GM23338 (cell line): ENCODE measurements around the gene RASA3.

Source experiments
- CREB1 ChIP-seq: fragments of 250-450 bp; sonication (Bioruptor Pico); IDR thresholded peaks from 2 replicates; pipeline ENCODE4 v1.5.0; 2020; ENCODE audit warnings: low read depth, mild to moderate bottlenecking, moderate library complexity
- EZH2 ChIP-seq: fragments of 200-600 bp; sonication (generic); IDR thresholded peaks from one replicate; pipeline ENCODE4 v1.8.0; 2017; ENCODE audit warnings: antibody characterized with exemption, mild to moderate bottlenecking, low read depth; ENCODE audit not compliant: unreplicated experiment
- EZH2phosphoT487 ChIP-seq: fragments of 200-600 bp; sonication (generic); IDR thresholded peaks from one replicate; pipeline ENCODE4 v1.8.1; 2018; ENCODE audit warnings: antibody characterized with exemption; ENCODE audit not compliant: unreplicated experiment
- JUNB ChIP-seq: IDR thresholded peaks from one replicate; pipeline ENCODE4 v1.6.1; 2016; ENCODE audit warnings: antibody characterized with exemption; ENCODE audit not compliant: unreplicated experiment
- POLR2AphosphoS5 ChIP-seq: IDR thresholded peaks from 2 replicates; pipeline ENCODE4 v1.6.1; 2016; ENCODE audit warnings: antibody characterized with exemption, low read depth
- STAT1 ChIP-seq: IDR thresholded peaks from one replicate; pipeline ENCODE4 v1.6.1; 2016; ENCODE audit warnings: antibody characterized with exemption; ENCODE audit not compliant: unreplicated experiment
- ZNF114 ChIP-seq: fragments of 250-450 bp; sonication (Bioruptor Pico); IDR thresholded peaks from 2 replicates; pipeline ENCODE4 v1.5.0; 2020; ENCODE audit warnings: mild to moderate bottlenecking, moderate library complexity
- ZNF331 ChIP-seq: fragments of 250-450 bp; sonication (Bioruptor Pico); IDR thresholded peaks from 2 replicates; pipeline ENCODE4 v1.5.0; 2020; ENCODE audit warnings: low read depth, mild to moderate bottlenecking, moderate library complexity
- TF ChIP-seq, protein P1 (sequence below), 2 experiments: fragments of 200-600 bp in 1 of 2; sonication (generic) in 1 of 2; conservative IDR thresholded peaks; 2 replicates each; pipeline versions ENCODE4 v1.5.1 to v1.6.1; 2016 to 2017; ENCODE audit warnings: antibody characterized with exemption in 2 of 2, low read depth in 2 of 2, mild to moderate bottlenecking in 2 of 2, moderate library complexity in 1 of 2
- TF ChIP-seq, protein P2 (sequence below): IDR thresholded peaks from one replicate; pipeline ENCODE4 v1.6.1; 2018; ENCODE audit warnings: antibody characterized with exemption; ENCODE audit not compliant: unreplicated experiment
- TF ChIP-seq, protein P3 (sequence below): fragments of 250-450 bp; sonication (Bioruptor Pico); IDR thresholded peaks from 2 replicates; pipeline ENCODE4 v1.5.0; 2020; ENCODE audit warnings: mild to moderate bottlenecking, moderate library complexity
- TF ChIP-seq, protein P4 (sequence below): IDR thresholded peaks from 2 replicates; pipeline ENCODE4 v1.6.1; 2016; ENCODE audit warnings: antibody characterized with exemption

DNA sequence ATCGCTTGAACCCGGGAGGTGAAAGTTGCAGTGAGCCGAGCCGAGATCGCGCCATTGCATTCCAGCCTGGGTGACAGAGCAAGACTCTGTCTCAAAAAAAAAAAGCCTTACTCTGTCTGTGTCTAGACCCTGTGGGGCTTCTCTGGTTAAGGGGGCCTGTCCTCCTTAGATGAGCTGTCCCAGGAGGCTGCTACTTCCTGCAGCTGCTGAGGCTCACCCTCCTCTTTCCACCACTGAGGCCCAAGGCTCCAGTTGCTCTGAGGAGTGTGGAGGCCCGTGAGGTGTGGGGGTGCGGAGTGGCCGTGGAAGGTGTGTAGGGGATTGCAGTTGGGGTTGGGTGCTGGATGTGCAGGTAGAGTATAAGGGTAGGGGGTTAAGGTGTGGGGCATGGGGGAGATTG lies 22.1 kb upstream of the RASA3 start:
- TF ChIP-seq, protein P1, sequence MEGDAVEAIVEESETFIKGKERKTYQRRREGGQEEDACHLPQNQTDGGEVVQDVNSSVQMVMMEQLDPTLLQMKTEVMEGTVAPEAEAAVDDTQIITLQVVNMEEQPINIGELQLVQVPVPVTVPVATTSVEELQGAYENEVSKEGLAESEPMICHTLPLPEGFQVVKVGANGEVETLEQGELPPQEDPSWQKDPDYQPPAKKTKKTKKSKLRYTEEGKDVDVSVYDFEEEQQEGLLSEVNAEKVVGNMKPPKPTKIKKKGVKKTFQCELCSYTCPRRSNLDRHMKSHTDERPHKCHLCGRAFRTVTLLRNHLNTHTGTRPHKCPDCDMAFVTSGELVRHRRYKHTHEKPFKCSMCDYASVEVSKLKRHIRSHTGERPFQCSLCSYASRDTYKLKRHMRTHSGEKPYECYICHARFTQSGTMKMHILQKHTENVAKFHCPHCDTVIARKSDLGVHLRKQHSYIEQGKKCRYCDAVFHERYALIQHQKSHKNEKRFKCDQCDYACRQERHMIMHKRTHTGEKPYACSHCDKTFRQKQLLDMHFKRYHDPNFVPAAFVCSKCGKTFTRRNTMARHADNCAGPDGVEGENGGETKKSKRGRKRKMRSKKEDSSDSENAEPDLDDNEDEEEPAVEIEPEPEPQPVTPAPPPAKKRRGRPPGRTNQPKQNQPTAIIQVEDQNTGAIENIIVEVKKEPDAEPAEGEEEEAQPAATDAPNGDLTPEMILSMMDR (conservative IDR thresholded peaks at IDR 0.05; ENCODE audit: low read depth in 2 of 2), result no peak
- TF ChIP-seq EZH2phosphoT487, result no peak
- TF ChIP-seq, protein P2, sequence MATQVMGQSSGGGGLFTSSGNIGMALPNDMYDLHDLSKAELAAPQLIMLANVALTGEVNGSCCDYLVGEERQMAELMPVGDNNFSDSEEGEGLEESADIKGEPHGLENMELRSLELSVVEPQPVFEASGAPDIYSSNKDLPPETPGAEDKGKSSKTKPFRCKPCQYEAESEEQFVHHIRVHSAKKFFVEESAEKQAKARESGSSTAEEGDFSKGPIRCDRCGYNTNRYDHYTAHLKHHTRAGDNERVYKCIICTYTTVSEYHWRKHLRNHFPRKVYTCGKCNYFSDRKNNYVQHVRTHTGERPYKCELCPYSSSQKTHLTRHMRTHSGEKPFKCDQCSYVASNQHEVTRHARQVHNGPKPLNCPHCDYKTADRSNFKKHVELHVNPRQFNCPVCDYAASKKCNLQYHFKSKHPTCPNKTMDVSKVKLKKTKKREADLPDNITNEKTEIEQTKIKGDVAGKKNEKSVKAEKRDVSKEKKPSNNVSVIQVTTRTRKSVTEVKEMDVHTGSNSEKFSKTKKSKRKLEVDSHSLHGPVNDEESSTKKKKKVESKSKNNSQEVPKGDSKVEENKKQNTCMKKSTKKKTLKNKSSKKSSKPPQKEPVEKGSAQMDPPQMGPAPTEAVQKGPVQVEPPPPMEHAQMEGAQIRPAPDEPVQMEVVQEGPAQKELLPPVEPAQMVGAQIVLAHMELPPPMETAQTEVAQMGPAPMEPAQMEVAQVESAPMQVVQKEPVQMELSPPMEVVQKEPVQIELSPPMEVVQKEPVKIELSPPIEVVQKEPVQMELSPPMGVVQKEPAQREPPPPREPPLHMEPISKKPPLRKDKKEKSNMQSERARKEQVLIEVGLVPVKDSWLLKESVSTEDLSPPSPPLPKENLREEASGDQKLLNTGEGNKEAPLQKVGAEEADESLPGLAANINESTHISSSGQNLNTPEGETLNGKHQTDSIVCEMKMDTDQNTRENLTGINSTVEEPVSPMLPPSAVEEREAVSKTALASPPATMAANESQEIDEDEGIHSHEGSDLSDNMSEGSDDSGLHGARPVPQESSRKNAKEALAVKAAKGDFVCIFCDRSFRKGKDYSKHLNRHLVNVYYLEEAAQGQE, result no peak
- no peak for TF ChIP-seq JUNB
- TF ChIP-seq POLR2AphosphoS5, result no peak
- TF ChIP-seq ZNF331, result no peak
- no peak for TF ChIP-seq EZH2
- TF ChIP-seq, protein P3, sequence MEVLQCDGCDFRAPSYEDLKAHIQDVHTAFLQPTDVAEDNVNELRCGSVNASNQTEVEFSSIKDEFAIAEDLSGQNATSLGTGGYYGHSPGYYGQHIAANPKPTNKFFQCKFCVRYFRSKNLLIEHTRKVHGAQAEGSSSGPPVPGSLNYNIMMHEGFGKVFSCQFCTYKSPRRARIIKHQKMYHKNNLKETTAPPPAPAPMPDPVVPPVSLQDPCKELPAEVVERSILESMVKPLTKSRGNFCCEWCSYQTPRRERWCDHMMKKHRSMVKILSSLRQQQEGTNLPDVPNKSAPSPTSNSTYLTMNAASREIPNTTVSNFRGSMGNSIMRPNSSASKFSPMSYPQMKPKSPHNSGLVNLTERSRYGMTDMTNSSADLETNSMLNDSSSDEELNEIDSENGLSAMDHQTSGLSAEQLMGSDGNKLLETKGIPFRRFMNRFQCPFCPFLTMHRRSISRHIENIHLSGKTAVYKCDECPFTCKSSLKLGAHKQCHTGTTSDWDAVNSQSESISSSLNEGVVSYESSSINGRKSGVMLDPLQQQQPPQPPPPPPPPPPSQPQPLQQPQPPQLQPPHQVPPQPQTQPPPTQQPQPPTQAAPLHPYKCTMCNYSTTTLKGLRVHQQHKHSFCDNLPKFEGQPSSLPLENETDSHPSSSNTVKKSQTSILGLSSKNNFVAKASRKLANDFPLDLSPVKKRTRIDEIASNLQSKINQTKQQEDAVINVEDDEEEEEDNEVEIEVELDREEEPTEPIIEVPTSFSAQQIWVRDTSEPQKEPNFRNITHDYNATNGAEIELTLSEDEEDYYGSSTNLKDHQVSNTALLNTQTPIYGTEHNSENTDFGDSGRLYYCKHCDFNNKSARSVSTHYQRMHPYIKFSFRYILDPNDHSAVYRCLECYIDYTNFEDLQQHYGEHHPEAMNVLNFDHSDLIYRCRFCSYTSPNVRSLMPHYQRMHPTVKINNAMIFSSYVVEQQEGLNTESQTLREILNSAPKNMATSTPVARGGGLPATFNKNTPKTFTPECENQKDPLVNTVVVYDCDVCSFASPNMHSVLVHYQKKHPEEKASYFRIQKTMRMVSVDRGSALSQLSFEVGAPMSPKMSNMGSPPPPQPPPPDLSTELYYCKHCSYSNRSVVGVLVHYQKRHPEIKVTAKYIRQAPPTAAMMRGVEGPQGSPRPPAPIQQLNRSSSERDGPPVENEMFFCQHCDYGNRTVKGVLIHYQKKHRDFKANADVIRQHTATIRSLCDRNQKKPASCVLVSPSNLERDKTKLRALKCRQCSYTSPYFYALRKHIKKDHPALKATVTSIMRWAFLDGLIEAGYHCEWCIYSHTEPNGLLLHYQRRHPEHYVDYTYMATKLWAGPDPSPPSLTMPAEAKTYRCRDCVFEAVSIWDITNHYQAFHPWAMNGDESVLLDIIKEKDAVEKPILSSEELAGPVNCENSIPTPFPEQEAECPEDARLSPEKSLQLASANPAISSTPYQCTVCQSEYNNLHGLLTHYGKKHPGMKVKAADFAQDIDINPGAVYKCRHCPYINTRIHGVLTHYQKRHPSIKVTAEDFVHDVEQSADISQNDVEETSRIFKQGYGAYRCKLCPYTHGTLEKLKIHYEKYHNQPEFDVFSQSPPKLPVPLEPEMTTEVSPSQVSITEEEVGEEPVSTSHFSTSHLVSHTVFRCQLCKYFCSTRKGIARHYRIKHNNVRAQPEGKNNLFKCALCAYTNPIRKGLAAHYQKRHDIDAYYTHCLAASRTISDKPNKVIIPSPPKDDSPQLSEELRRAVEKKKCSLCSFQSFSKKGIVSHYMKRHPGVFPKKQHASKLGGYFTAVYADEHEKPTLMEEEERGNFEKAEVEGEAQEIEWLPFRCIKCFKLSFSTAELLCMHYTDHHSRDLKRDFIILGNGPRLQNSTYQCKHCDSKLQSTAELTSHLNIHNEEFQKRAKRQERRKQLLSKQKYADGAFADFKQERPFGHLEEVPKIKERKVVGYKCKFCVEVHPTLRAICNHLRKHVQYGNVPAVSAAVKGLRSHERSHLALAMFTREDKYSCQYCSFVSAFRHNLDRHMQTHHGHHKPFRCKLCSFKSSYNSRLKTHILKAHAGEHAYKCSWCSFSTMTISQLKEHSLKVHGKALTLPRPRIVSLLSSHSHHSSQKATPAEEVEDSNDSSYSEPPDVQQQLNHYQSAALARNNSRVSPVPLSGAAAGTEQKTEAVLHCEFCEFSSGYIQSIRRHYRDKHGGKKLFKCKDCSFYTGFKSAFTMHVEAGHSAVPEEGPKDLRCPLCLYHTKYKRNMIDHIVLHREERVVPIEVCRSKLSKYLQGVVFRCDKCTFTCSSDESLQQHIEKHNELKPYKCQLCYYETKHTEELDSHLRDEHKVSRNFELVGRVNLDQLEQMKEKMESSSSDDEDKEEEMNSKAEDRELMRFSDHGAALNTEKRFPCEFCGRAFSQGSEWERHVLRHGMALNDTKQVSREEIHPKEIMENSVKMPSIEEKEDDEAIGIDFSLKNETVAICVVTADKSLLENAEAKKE (CRISPR knock-in tag), result no peak
- TF ChIP-seq, protein P4, sequence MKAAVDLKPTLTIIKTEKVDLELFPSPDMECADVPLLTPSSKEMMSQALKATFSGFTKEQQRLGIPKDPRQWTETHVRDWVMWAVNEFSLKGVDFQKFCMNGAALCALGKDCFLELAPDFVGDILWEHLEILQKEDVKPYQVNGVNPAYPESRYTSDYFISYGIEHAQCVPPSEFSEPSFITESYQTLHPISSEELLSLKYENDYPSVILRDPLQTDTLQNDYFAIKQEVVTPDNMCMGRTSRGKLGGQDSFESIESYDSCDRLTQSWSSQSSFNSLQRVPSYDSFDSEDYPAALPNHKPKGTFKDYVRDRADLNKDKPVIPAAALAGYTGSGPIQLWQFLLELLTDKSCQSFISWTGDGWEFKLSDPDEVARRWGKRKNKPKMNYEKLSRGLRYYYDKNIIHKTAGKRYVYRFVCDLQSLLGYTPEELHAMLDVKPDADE, result no peak
- TF ChIP-seq STAT1, result no peak
- no peak for TF ChIP-seq CREB1 (CRISPR knock-in tag)
- no peak for TF ChIP-seq ZNF114 (CRISPR knock-in tag)
